HEK293 (cell line): ENCODE results near the gene PAK5.
"Not testable (repeated sequence)": the region's sequence is repeated elsewhere in the genome, so short reads cannot be mapped to it uniquely, and the experiment has no call there.

ENCODE experiments used
- CTCF ChIA-PET: fragments of 350-600 bp; formaldehyde crosslinking; extraction: SDS; loops from one replicate; lab custom pipeline; 2021; ENCODE audit warnings: antibody characterized with exemption; lab: Yijun Ruan, JAX
- POLR2A ChIA-PET: fragments of 300-600 bp; formaldehyde crosslinking; extraction: SDS; loops from one replicate; lab custom pipeline; 2020; ENCODE audit warnings: antibody characterized with exemption, inconsistent platforms; lab: Yijun Ruan, JAX
- H3K27ac ChIP-seq: fragments of 200-500 bp; sonication (Bioruptor generic); 2 replicates; pipeline ENCODE4 v1.5.1; 2014; ENCODE audit warnings: low read depth, low read length, control low read depth, inconsistent platforms; ENCODE audit errors: extremely low read depth
- H3K36me3 ChIP-seq, 2 experiments: fragments of 200-500 bp in 1 of 2; sonication (Bioruptor generic) in 1 of 2; 1 replicate in 1 of 2; 2 replicates in 1 of 2; pipeline ENCODE4 v1.5.1; 2014 to 2017; ENCODE audit warnings: inconsistent platforms in 2 of 2, low read length in 2 of 2; ENCODE audit not compliant: control insufficient read depth in 2 of 2, insufficient read depth in 1 of 2
- H3K4me1 ChIP-seq: fragments of 200-500 bp; sonication (Bioruptor generic); 2 replicates; pipeline ENCODE4 v1.5.1; 2014; ENCODE audit warnings: mild to moderate bottlenecking, low read length, inconsistent platforms; ENCODE audit not compliant: control insufficient read depth, insufficient read depth
- H3K4me3 ChIP-seq: 2 replicates; pipeline ENCODE4 v1.5.1; 2011; ENCODE audit warnings: low read depth, mild to moderate bottlenecking, control low read depth, low read length, moderate library complexity
- H3K9me3 ChIP-seq: fragments of 200-500 bp; sonication (Bioruptor generic); 2 replicates; pipeline ENCODE4 v1.5.1; 2014; ENCODE audit warnings: low read depth, low read length, inconsistent platforms; ENCODE audit not compliant: control insufficient read depth, insufficient read depth
- MEIS1 ChIP-seq: sonication (generic); formaldehyde crosslinking; IDR thresholded peaks from 2 replicates; pipeline ENCODE4 v1.8.1; 2022; ENCODE audit warnings: missing genetic modification reagents, mild to moderate bottlenecking, borderline replicate concordance
- SP3 ChIP-seq: fragments of 450-650 bp; formaldehyde crosslinking; IDR thresholded peaks from 2 replicates; pipeline ENCODE4 v1.5.1; 2016; ENCODE audit warnings: missing biosample characterization, missing genetic modification characterization
- ZBTB8A ChIP-seq: fragments of 450-650 bp; formaldehyde crosslinking; IDR thresholded peaks from 2 replicates; pipeline ENCODE4 v1.5.1; 2016; ENCODE audit warnings: missing biosample characterization, missing genetic modification characterization
- ZFP37 ChIP-seq: fragments of 450-650 bp; formaldehyde crosslinking; IDR thresholded peaks from 2 replicates; pipeline ENCODE4 v1.5.1; 2016; ENCODE audit warnings: missing biosample characterization, missing genetic modification characterization
- ZFP69B ChIP-seq: fragments of 450-650 bp; formaldehyde crosslinking; IDR thresholded peaks from 2 replicates; pipeline ENCODE4 v1.5.1; 2016; ENCODE audit warnings: missing biosample characterization, missing genetic modification characterization
- ZNF2 ChIP-seq: fragments of 450-650 bp; formaldehyde crosslinking; IDR thresholded peaks from 2 replicates; pipeline ENCODE4 v1.5.1; 2016; ENCODE audit warnings: missing biosample characterization, missing genetic modification characterization
- ZNF214 ChIP-seq: fragments of 450-650 bp; formaldehyde crosslinking; IDR thresholded peaks from 2 replicates; pipeline ENCODE4 v1.5.1; 2017; ENCODE audit warnings: missing biosample characterization, mild to moderate bottlenecking, missing genetic modification characterization, borderline replicate concordance
- ZNF239 ChIP-seq: fragments of 450-650 bp; formaldehyde crosslinking; IDR thresholded peaks from 2 replicates; pipeline ENCODE4 v1.5.1; 2016; ENCODE audit warnings: missing biosample characterization, missing genetic modification characterization
- ZNF529 ChIP-seq: fragments of 450-650 bp; formaldehyde crosslinking; IDR thresholded peaks from 2 replicates; pipeline ENCODE4 v1.5.1; 2017; ENCODE audit warnings: missing genetic modification characterization, missing biosample characterization; ENCODE audit not compliant: insufficient replicate concordance
- ZNF530 ChIP-seq: fragments of 450-650 bp; formaldehyde crosslinking; IDR thresholded peaks from 2 replicates; pipeline ENCODE4 v1.5.1; 2016; ENCODE audit warnings: low read depth, missing biosample characterization, missing genetic modification characterization
- ZNF596 ChIP-seq: fragments of 450-650 bp; IDR thresholded peaks from 2 replicates; pipeline ENCODE4 v1.5.0; 2018; ENCODE audit warnings: missing biosample characterization, mild to moderate bottlenecking, missing genetic modification characterization, moderate library complexity
- ZNF677 ChIP-seq: fragments of 450-650 bp; IDR thresholded peaks from 2 replicates; pipeline ENCODE4 v1.5.0; 2018; ENCODE audit warnings: missing biosample characterization, mild to moderate bottlenecking, missing genetic modification characterization, moderate library complexity
- TF ChIP-seq, protein P1 (sequence below): fragments of 450-650 bp; formaldehyde crosslinking; IDR thresholded peaks from 2 replicates; pipeline ENCODE4 v1.5.1; 2016; ENCODE audit warnings: missing biosample characterization, missing genetic modification characterization
- TF ChIP-seq, protein P2 (sequence below): fragments of 450-650 bp; formaldehyde crosslinking; IDR thresholded peaks from 2 replicates; pipeline ENCODE4 v1.5.1; 2016; ENCODE audit warnings: missing biosample characterization, missing genetic modification characterization, borderline replicate concordance

Gene PAK5

DNA sequence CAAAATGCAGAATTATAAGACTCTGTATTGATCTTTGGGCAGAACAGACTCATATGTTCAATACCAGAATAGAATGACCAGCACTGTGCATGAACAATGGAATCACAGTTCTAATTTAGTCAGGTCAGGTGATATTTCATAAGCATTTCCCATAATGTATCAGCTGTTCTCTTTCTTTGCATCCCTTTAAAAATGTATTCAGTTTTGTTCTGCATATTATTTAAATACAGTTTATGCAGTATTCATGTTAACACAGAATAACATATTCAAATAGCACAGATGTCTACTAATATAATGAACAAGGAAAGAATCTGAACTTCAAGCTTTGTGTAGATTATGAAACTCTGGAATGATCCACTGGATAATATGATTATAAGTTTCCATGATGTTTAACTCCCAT, 196.0 kb downstream of the PAK5 start:
- no peak overlapping the region for H3K27ac ChIP-seq
- no peaks in the 10 kb centered on the region for H3K9me3 ChIP-seq
- ChIA-PET CTCF (interaction anchor here (0.5 to 0.6 kb wide), 2 partner anchors 673 to 1854 kb away, joined by 3 to 6 read pairs; no protein-coding TSS in a partner anchor), POLR2A (no interaction called here)
- no peak for TF ChIP-seq ZBTB8A (tag by site-specific recombination)
- no peak for TF ChIP-seq ZNF2 (tag by site-specific recombination)
- no peak for TF ChIP-seq SP3 (tag by site-specific recombination)
- TF ChIP-seq ZFP69B (tag by site-specific recombination) = no peak
- no peaks in the 10 kb centered on the region for H3K36me3 ChIP-seq
- H3K4me1 ChIP-seq = no peaks in the 10 kb centered on the region
- H3K4me3 ChIP-seq = no peak overlapping the region

DNA sequence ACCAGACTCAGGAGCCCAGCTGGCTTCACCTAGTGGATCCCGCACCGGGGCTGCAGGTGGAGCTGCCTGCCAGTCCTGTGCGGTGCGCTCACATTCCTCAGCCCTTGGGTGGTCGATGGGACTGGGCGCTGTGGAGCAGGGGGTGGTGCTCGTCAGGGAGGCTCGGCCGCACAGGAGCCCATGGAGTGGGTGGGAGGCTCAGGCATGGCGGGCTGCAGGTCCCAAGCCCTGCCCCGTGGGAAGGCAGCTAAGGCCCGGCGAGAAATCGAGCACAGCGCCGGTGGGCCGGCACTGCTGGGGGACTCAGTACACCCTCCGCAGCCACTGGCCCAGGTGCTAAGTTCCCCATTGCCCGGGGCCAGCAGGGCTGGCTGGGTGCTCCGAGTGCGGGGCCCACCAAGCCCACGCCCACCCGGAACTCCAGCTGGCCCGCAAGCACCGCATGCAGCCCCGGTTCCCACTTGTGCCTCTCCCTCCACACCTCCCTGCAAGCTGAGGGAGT, 197.3 kb downstream of the PAK5 start:
- H3K27ac ChIP-seq, H3K36me3 ChIP-seq, POLR2A ChIA-PET, H3K9me3 ChIP-seq, H3K4me3 ChIP-seq, H3K4me1 ChIP-seq, CTCF ChIA-PET: not testable (repeated sequence)

DNA sequence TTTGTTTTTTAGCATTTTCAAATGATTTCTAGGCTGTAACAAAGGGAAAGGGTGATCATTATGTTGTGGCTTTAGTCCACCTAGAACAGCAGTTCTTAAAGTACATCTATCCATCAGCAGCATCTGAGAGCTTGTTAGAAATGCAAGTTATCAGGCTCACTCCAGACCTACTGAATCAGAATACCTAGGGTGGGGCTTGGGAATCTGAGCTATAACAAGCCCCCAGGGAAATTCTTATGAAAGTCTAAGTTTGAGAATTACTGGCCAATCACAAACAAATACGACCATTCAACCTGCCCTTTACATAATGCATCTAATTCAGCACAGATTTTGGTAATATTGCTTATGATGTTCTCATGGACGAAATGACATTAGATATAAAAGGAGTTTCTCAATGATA, 201.0 kb downstream of the PAK5 start:
- no peaks in the 10 kb centered on the region for H3K4me1 ChIP-seq
- POLR2A ChIA-PET = no interaction called here
- TF ChIP-seq, protein P1, sequence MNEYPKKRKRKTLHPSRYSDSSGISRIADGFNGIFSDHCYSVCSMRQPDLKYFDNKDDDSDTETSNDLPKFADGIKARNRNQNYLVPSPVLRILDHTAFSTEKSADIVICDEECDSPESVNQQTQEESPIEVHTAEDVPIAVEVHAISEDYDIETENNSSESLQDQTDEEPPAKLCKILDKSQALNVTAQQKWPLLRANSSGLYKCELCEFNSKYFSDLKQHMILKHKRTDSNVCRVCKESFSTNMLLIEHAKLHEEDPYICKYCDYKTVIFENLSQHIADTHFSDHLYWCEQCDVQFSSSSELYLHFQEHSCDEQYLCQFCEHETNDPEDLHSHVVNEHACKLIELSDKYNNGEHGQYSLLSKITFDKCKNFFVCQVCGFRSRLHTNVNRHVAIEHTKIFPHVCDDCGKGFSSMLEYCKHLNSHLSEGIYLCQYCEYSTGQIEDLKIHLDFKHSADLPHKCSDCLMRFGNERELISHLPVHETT (tag by site-specific recombination) = no peak
- no peak for TF ChIP-seq ZFP37 (tag by site-specific recombination)
- TF ChIP-seq, protein P2, sequence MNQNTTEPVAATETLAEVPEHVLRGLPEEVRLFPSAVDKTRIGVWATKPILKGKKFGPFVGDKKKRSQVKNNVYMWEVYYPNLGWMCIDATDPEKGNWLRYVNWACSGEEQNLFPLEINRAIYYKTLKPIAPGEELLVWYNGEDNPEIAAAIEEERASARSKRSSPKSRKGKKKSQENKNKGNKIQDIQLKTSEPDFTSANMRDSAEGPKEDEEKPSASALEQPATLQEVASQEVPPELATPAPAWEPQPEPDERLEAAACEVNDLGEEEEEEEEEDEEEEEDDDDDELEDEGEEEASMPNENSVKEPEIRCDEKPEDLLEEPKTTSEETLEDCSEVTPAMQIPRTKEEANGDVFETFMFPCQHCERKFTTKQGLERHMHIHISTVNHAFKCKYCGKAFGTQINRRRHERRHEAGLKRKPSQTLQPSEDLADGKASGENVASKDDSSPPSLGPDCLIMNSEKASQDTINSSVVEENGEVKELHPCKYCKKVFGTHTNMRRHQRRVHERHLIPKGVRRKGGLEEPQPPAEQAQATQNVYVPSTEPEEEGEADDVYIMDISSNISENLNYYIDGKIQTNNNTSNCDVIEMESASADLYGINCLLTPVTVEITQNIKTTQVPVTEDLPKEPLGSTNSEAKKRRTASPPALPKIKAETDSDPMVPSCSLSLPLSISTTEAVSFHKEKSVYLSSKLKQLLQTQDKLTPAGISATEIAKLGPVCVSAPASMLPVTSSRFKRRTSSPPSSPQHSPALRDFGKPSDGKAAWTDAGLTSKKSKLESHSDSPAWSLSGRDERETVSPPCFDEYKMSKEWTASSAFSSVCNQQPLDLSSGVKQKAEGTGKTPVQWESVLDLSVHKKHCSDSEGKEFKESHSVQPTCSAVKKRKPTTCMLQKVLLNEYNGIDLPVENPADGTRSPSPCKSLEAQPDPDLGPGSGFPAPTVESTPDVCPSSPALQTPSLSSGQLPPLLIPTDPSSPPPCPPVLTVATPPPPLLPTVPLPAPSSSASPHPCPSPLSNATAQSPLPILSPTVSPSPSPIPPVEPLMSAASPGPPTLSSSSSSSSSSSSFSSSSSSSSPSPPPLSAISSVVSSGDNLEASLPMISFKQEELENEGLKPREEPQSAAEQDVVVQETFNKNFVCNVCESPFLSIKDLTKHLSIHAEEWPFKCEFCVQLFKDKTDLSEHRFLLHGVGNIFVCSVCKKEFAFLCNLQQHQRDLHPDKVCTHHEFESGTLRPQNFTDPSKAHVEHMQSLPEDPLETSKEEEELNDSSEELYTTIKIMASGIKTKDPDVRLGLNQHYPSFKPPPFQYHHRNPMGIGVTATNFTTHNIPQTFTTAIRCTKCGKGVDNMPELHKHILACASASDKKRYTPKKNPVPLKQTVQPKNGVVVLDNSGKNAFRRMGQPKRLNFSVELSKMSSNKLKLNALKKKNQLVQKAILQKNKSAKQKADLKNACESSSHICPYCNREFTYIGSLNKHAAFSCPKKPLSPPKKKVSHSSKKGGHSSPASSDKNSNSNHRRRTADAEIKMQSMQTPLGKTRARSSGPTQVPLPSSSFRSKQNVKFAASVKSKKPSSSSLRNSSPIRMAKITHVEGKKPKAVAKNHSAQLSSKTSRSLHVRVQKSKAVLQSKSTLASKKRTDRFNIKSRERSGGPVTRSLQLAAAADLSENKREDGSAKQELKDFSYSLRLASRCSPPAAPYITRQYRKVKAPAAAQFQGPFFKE (tag by site-specific recombination) = no peak
- no peak for TF ChIP-seq ZNF596 (tag by site-specific recombination)
- no peak for TF ChIP-seq ZNF530 (tag by site-specific recombination)
- TF ChIP-seq ZNF239 (tag by site-specific recombination) = no peak
- no peak for TF ChIP-seq ZNF529 (tag by site-specific recombination)
- no peak for TF ChIP-seq MEIS1 (CRISPR knock-in tag)
- TF ChIP-seq ZNF214 (tag by site-specific recombination) = no peak
- TF ChIP-seq ZNF677 (tag by site-specific recombination) = no peak
- TF ChIP-seq, all 188 proteins: peak for 0
- H3K27ac ChIP-seq = no peak overlapping the region
- H3K36me3 ChIP-seq = no peaks in the 10 kb centered on the region
- H3K4me3 ChIP-seq = no peak overlapping the region
- CTCF ChIA-PET = interaction anchor here (0.6 kb wide), 1 partner anchor 25 kb away, joined by 3 read pairs; no protein-coding TSS in a partner anchor
- no peaks in the 10 kb centered on the region for H3K9me3 ChIP-seq
